ENCODE data around the gene EPHB2.

EPHB2 gene

DNA sequence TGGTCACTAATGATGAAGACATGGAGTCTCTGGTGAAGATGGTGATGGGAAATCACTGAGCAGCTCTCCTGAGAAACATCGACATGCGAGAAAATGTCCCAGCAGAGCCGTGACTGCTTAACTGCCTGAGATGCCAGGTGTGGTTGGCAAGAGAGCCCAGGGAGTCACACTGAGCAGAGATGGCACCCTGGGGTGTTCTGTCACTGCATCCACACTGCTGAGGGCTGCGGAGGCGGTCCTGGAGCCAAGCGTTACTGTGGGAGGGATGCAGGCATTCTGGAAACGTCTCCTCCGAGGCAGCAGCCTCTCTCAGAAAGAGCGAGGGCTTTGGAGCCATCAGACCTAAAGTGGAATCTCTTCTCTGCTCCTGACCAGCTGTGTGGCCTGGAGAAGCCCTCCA is 57.2 kb downstream of the EPHB2 start:
- Histone ChIP-seq H4K91ac (ENCODE audit: low read depth, low read length, poor library complexity) (no peak overlapping the region), H3K14ac (ENCODE audit: low read length) (no peak overlapping the region), H2BK120ac (ENCODE audit: low read depth, low read length) (no peak overlapping the region), H3K23ac (ENCODE audit: low read depth, low read length, poor library complexity) (no peak overlapping the region), H2AFZ (ENCODE audit: low read length) (no peak overlapping the region), H3K79me1 (ENCODE audit: low read depth, low read length) (peaks cover 2% of the 10 kb centered on the region), H3K9me3 (replicated peaks in 1 of 2; ENCODE audit: control insufficient read depth in 2 of 2, insufficient read depth in 1 of 2, low read depth in 1 of 2, low read length in 2 of 2) (no peaks in the 10 kb centered on the region), H4K8ac (ENCODE audit: low read depth, low read length) (no peak overlapping the region), H2AK5ac (ENCODE audit: low read depth, low read length) (no peak overlapping the region), H3K4me3 (ENCODE audit: low read length in 2 of 2) (no peak overlapping the region), H3K4me1 (ENCODE audit: control insufficient read depth in 2 of 2, insufficient read depth in 1 of 2, low read depth in 1 of 2, low read length in 2 of 2) (no peaks in the 10 kb centered on the region), H2BK12ac (ENCODE audit: low read length) (no peak overlapping the region), H3K4me2 (ENCODE audit: insufficient read depth, low read length, poor library complexity, severe bottlenecking) (no peak overlapping the region), H3K27me3 (ENCODE audit: control insufficient read depth in 3 of 3, insufficient read depth in 3 of 3, low read depth in 1 of 3, low read length in 3 of 3) (no peaks in the 10 kb centered on the region), H3K36me3 (replicated peaks in 1 of 2; ENCODE audit: control insufficient read depth in 2 of 2, insufficient read depth in 2 of 2, low read length in 2 of 2) (peaks cover 0 to 2% of the 10 kb centered on the region in 2 donors), H3K18ac (ENCODE audit: low read length) (no peak overlapping the region), H3K9ac (ENCODE audit: low read depth, low read length, poor library complexity) (no peak overlapping the region), H3K27ac (replicated peaks; ENCODE audit: low read length) (no peak overlapping the region), H2BK15ac (ENCODE audit: low read length) (no peak overlapping the region), H3K4ac (ENCODE audit: low read length) (no peak overlapping the region), H2BK5ac (ENCODE audit: low read length) (no peak overlapping the region)
- no peak for DNase-seq (ENCODE audit: low spot score)
- no CpG with 5 or more reads among the region's 9 CpGs for WGBS, 2 donors (ENCODE audit: extremely low coverage in 2 of 2, insufficient read length in 2 of 2, insufficient replicate concordance in 1 of 2)

DNA sequence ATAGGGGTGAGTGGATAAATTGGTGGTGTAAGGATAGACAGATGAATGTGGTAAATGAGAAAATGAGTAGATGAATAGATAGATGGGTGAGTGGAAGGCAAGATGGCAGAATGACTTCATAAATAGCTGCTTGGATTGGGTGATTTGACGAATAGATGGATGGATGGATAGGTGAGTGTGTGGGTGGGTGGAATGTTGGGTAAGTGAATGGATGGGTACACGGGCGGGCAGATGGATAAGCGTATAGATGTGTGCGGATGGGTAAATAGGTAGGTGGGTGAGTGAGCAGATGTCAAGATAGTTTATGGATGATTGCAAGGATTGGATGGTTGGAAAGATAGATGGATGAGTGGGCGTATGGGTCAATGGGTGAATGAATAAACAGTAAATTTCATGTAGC is 59.3 kb downstream of the EPHB2 start:
- H2AK5ac ChIP-seq (ENCODE audit: low read depth, low read length), result no peak overlapping the region
- H4K91ac ChIP-seq (ENCODE audit: low read depth, low read length, poor library complexity), result no peak overlapping the region
- no peak overlapping the region for H3K14ac ChIP-seq (ENCODE audit: low read length)
- H3K36me3 ChIP-seq (replicated peaks in 1 of 2; ENCODE audit: control insufficient read depth in 2 of 2, insufficient read depth in 2 of 2, low read length in 2 of 2), result peaks cover 0 to 2% of the 10 kb centered on the region in 2 donors
- H4K8ac ChIP-seq (ENCODE audit: low read depth, low read length), result no peak overlapping the region
- no peak overlapping the region for H3K27ac ChIP-seq (replicated peaks; ENCODE audit: low read length)
- no peak for DNase-seq (ENCODE audit: low spot score)
- H2AFZ ChIP-seq (ENCODE audit: low read length), result no peak overlapping the region
- H3K18ac ChIP-seq (ENCODE audit: low read length), result no peak overlapping the region
- H3K4ac ChIP-seq (ENCODE audit: low read length), result no peak overlapping the region
- H2BK15ac ChIP-seq (ENCODE audit: low read length), result no peak overlapping the region
- WGBS, 2 donors (ENCODE audit: extremely low coverage in 2 of 2, insufficient read length in 2 of 2, insufficient replicate concordance in 1 of 2), result 100% methylated on average over 1 to 6 of the region's 6 CpGs
- H2BK12ac ChIP-seq (ENCODE audit: low read length), result no peak overlapping the region
- H3K4me1 ChIP-seq (ENCODE audit: control insufficient read depth in 2 of 2, insufficient read depth in 1 of 2, low read depth in 1 of 2, low read length in 2 of 2), result peaks cover 0 to 1% of the 10 kb centered on the region in 2 donors
- H3K27me3 ChIP-seq (ENCODE audit: control insufficient read depth in 3 of 3, insufficient read depth in 3 of 3, low read depth in 1 of 3, low read length in 3 of 3), result no peaks in the 10 kb centered on the region
- H3K9ac ChIP-seq (ENCODE audit: low read depth, low read length, poor library complexity), result no peak overlapping the region
- no peaks in the 10 kb centered on the region for H3K9me3 ChIP-seq (replicated peaks in 1 of 2; ENCODE audit: control insufficient read depth in 2 of 2, insufficient read depth in 1 of 2, low read depth in 1 of 2, low read length in 2 of 2)
- no peak overlapping the region for H2BK120ac ChIP-seq (ENCODE audit: low read depth, low read length)
- H3K4me2 ChIP-seq (ENCODE audit: insufficient read depth, low read length, poor library complexity, severe bottlenecking), result no peak overlapping the region
- no peak overlapping the region for H3K23ac ChIP-seq (ENCODE audit: low read depth, low read length, poor library complexity)
- H2BK5ac ChIP-seq (ENCODE audit: low read length), result no peak overlapping the region
- H3K79me1 ChIP-seq (ENCODE audit: low read depth, low read length), result peaks cover 4% of the 10 kb centered on the region
- no peak overlapping the region for H3K4me3 ChIP-seq (ENCODE audit: low read length in 2 of 2)

DNA sequence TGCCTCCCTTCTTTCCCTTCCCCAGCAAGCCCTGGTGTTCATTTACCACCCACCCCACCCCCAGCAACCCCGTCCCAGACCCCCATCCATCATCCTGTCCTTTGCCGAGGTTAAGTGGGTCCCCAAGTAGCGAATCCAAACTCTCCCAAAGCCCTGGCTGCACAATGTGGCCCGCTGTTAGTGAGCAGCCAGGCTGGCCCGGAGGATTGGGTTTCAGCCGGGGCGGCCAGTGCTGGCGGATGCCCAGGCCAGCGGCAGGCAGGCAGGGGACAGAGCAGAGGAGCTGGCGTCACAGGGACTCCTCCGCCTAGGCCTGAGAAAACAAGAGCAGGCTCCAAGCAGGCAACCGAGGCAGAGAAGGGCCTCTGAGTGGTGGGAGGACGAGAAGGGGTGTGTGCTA is 61.4 kb downstream of the EPHB2 start:
- Histone ChIP-seq H2AK5ac (ENCODE audit: low read depth, low read length) (no peak overlapping the region), H4K8ac (ENCODE audit: low read depth, low read length) (no peak overlapping the region), H2BK12ac (ENCODE audit: low read length) (no peak overlapping the region), H2BK5ac (ENCODE audit: low read length) (peak overlapping the region; percentile 10), H3K36me3 (replicated peaks in 1 of 2; ENCODE audit: control insufficient read depth in 2 of 2, insufficient read depth in 2 of 2, low read length in 2 of 2) (peaks cover 0 to 2% of the 10 kb centered on the region in 2 donors), H3K27ac (replicated peaks; ENCODE audit: low read length) (no peak overlapping the region), H3K9me3 (replicated peaks in 1 of 2; ENCODE audit: control insufficient read depth in 2 of 2, insufficient read depth in 1 of 2, low read depth in 1 of 2, low read length in 2 of 2) (no peaks in the 10 kb centered on the region), H3K23ac (ENCODE audit: low read depth, low read length, poor library complexity) (no peak overlapping the region), H3K4ac (ENCODE audit: low read length) (no peak overlapping the region), H3K9ac (ENCODE audit: low read depth, low read length, poor library complexity) (no peak overlapping the region), H2AFZ (ENCODE audit: low read length) (no peak overlapping the region), H3K14ac (ENCODE audit: low read length) (no peak overlapping the region), H3K27me3 (ENCODE audit: control insufficient read depth in 3 of 3, insufficient read depth in 3 of 3, low read depth in 1 of 3, low read length in 3 of 3) (no peaks in the 10 kb centered on the region), H4K91ac (ENCODE audit: low read depth, low read length, poor library complexity) (no peak overlapping the region), H3K4me3 (ENCODE audit: low read length in 2 of 2) (no peak overlapping the region), H3K4me2 (ENCODE audit: insufficient read depth, low read length, poor library complexity, severe bottlenecking) (no peak overlapping the region), H2BK120ac (ENCODE audit: low read depth, low read length) (no peak overlapping the region), H3K18ac (ENCODE audit: low read length) (peak overlapping the region; percentile 20), H2BK15ac (ENCODE audit: low read length) (no peak overlapping the region), H3K4me1 (ENCODE audit: control insufficient read depth in 2 of 2, insufficient read depth in 1 of 2, low read depth in 1 of 2, low read length in 2 of 2) (peaks cover 12 to 14% of the 10 kb centered on the region in 2 donors), H3K79me1 (ENCODE audit: low read depth, low read length) (peaks cover 2% of the 10 kb centered on the region)
- no CpG with 5 or more reads among the region's 13 CpGs for WGBS, 2 donors (ENCODE audit: extremely low coverage in 2 of 2, insufficient read length in 2 of 2, insufficient replicate concordance in 1 of 2)
- DNase-seq (ENCODE audit: low spot score), result no peak

DNA sequence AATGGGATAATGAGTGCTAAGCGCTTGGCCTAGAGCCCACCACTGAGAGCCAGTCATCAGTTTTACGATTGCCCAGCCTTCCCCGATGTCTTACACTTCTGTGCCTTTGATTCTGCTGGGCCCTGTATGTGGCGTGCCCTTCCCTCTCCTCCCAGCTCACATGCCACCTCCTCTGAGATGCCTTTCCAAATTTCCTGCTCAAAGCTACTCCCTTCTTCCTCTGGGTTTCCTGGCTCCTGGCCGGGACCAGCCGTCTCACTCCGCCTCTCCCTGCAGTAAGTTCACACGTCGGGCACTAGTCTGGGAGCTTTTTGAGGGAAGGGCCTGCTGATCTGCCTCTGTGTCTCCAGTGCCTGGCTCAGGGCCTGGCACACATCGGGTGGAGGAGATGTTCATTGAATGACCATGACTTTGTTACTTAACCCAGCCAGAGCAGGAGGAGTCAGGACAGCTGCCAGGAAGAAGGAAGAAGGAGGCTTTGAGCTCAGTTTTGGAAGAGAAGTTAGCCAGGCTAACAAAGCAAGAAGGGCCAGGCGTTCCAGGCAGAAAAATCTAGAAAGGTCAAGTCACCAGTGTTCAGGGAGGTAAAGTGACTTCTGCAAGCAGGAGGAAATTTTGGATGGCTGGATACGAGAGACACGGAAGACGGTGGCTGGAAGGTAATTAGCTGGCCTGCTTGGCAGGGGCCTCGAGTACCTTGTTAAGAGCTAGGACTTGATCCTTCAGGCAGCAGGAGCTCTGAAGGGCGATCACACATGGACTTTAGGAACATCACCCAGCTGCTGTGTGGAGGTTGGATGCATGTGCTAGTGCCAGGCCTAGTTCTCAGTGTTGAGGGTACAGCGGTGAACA is 63.6 kb downstream of the EPHB2 start:
- no peaks in the 10 kb centered on the region for H3K9me3 ChIP-seq (replicated peaks in 1 of 2; ENCODE audit: control insufficient read depth in 2 of 2, insufficient read depth in 1 of 2, low read depth in 1 of 2, low read length in 2 of 2)
- H2BK12ac ChIP-seq (ENCODE audit: low read length), result no peak overlapping the region
- peaks cover 4% of the 10 kb centered on the region for H3K79me1 ChIP-seq (ENCODE audit: low read depth, low read length)
- no peak overlapping the region for H4K8ac ChIP-seq (ENCODE audit: low read depth, low read length)
- no peak overlapping the region for H3K9ac ChIP-seq (ENCODE audit: low read depth, low read length, poor library complexity)
- H3K36me3 ChIP-seq (replicated peaks in 1 of 2; ENCODE audit: control insufficient read depth in 2 of 2, insufficient read depth in 2 of 2, low read length in 2 of 2), result no peaks in the 10 kb centered on the region
- H2BK5ac ChIP-seq (ENCODE audit: low read length), result peak overlapping the region; percentile 1
- H4K91ac ChIP-seq (ENCODE audit: low read depth, low read length, poor library complexity), result no peak overlapping the region
- no peak overlapping the region for H2AFZ ChIP-seq (ENCODE audit: low read length)
- no peak overlapping the region for H3K23ac ChIP-seq (ENCODE audit: low read depth, low read length, poor library complexity)
- no peak overlapping the region for H3K4ac ChIP-seq (ENCODE audit: low read length)
- no peak overlapping the region for H2BK15ac ChIP-seq (ENCODE audit: low read length)
- H3K27ac ChIP-seq (replicated peaks; ENCODE audit: low read length), result no peak overlapping the region
- H3K14ac ChIP-seq (ENCODE audit: low read length), result no peak overlapping the region
- no peak overlapping the region for H2BK120ac ChIP-seq (ENCODE audit: low read depth, low read length)
- H3K27me3 ChIP-seq (ENCODE audit: control insufficient read depth in 3 of 3, insufficient read depth in 3 of 3, low read depth in 1 of 3, low read length in 3 of 3), result no peaks in the 10 kb centered on the region
- WGBS, 2 donors (ENCODE audit: extremely low coverage in 2 of 2, insufficient read length in 2 of 2, insufficient replicate concordance in 1 of 2), result no CpG with 5 or more reads among the region's 17 CpGs
- no peak overlapping the region for H3K4me2 ChIP-seq (ENCODE audit: insufficient read depth, low read length, poor library complexity, severe bottlenecking)
- H3K4me1 ChIP-seq (ENCODE audit: control insufficient read depth in 2 of 2, insufficient read depth in 1 of 2, low read depth in 1 of 2, low read length in 2 of 2), result peaks cover 23 to 25% of the 10 kb centered on the region in 2 donors
- no peak for DNase-seq (ENCODE audit: low spot score)
- no peak overlapping the region for H2AK5ac ChIP-seq (ENCODE audit: low read depth, low read length)
- no peak overlapping the region for H3K4me3 ChIP-seq (ENCODE audit: low read length in 2 of 2)
- H3K18ac ChIP-seq (ENCODE audit: low read length), result no peak overlapping the region

Measured in neuronal stem cell (in vitro differentiated cells).